G401.6 (cell line): ENCODE data around the gene SENP1.
A peak's percentile ranks its signal among the peaks of the same experiment; 100 is the strongest.
"Not testable (repeated sequence)": the region's sequence is repeated elsewhere in the genome, so short reads cannot be mapped to it uniquely, and the experiment has no call there.

Source experiments
- FAIRE-seq: peaks from 2 replicates; lab custom pipeline; 2012; peaks lifted over from hg19 to GRCh38; lab: Jason Lieb, UNC

Gene SENP1

GRCh38 chr12:48111312-48111693, 5.4 kb upstream of the SENP1 start:
- not testable (repeated sequence) for FAIRE-seq

GRCh38 chr12:48110691-48111311, 4.9 kb upstream of the SENP1 start:
- no peak for FAIRE-seq

- FAIRE-seq = no peak
These were observed 3.5 kb upstream of the SENP1 start for GRCh38 chr12:48109424-48109823.

- FAIRE-seq = no peak
These were observed 1.1 kb upstream of the SENP1 start for GRCh38 chr12:48106681-48107613.

GRCh38 chr12:48105321-48105866, 485 bp downstream of the SENP1 start:
- FAIRE-seq = no peak

- no peak for FAIRE-seq
These were observed 1.3 kb downstream of the SENP1 start for GRCh38 chr12:48104531-48104930.

GRCh38 chr12:48092611-48093010, 13.3 kb downstream of the SENP1 start:
- FAIRE-seq = peak; percentile 46

GRCh38 chr12:48086327-48086726, 19.6 kb downstream of the SENP1 start:
- FAIRE-seq = no peak

- FAIRE-seq = no peak
These were observed 20.9 kb downstream of the SENP1 start for GRCh38 chr12:48084841-48085460.

- FAIRE-seq = peak; percentile 83
These were observed 21.8 kb downstream of the SENP1 start for GRCh38 chr12:48084066-48084465.

GRCh38 chr12:48080821-48081220, 25.1 kb downstream of the SENP1 start:
- FAIRE-seq = no peak

- FAIRE-seq = no peak
These were observed 25.6 kb downstream of the SENP1 start for GRCh38 chr12:48080285-48080684.

GRCh38 chr12:48078901-48079300, 27.0 kb downstream of the SENP1 start:
- FAIRE-seq = no peak

GRCh38 chr12:48077111-48077510, 28.8 kb downstream of the SENP1 start:
- no peak for FAIRE-seq

- FAIRE-seq = no peak
These were observed 30.0 kb downstream of the SENP1 start for GRCh38 chr12:48075832-48076231.

GRCh38 chr12:48074266-48074665, 31.6 kb downstream of the SENP1 start:
- FAIRE-seq = no peak

GRCh38 chr12:48072266-48072665, 33.6 kb downstream of the SENP1 start:
- no peak for FAIRE-seq

GRCh38 chr12:48071808-48072207, 34.1 kb downstream of the SENP1 start:
- FAIRE-seq = no peak

- no peak for FAIRE-seq
These were observed 35.1 kb downstream of the SENP1 start for GRCh38 chr12:48070731-48071130.

GRCh38 chr12:48070033-48070432, 35.8 kb downstream of the SENP1 start:
- FAIRE-seq = no peak

GRCh38 chr12:48069241-48069640, 36.6 kb downstream of the SENP1 start:
- FAIRE-seq = no peak

GRCh38 chr12:48068457-48068856, 37.4 kb downstream of the SENP1 start:
- no peak for FAIRE-seq
